Prostate gland (tissue), 2 donors: ENCODE measurements around the gene ADAMTS12.

Experiments
- CTCF ChIP-seq, 4 experiments: fragments of 200-600 bp in 2 of 4; fragments of 450-650 bp in 2 of 4; sonication (generic) in 2 of 4; IDR thresholded peaks; 1 replicate in 3 of 4; 2 replicates in 1 of 4; pipeline ENCODE4 v1.5.1; 2016 to 2019; ENCODE audit warnings: antibody characterized with exemption in 4 of 4, mild to moderate bottlenecking in 2 of 4, moderate library complexity in 2 of 4
- POLR2A ChIP-seq: fragments of 450-650 bp; IDR thresholded peaks from one replicate; pipeline ENCODE4 v1.6.1; 2016; ENCODE audit warnings: antibody characterized with exemption, mild to moderate bottlenecking
- POLR2AphosphoS5 ChIP-seq: sonication (generic); formaldehyde crosslinking; IDR thresholded peaks from one replicate; pipeline ENCODE4 v1.6.1; 2017; ENCODE audit warnings: antibody characterized with exemption

- no peak for TF ChIP-seq CTCF (IDR thresholded peaks at IDR 0.05)
- TF ChIP-seq POLR2A = no peak
- no peak for TF ChIP-seq POLR2AphosphoS5
Observed at GRCh38 chr5:33657176-33657575, 234.6 kb downstream of the ADAMTS12 start.
